ENCODE measurements around the gene S100Z.

The S100Z gene

GRCh38 chr5:76953551-76954382 lies 104.0 kb downstream of the S100Z start:
- no peak for DNase-seq (ENCODE audit: low spot score)

- DNase-seq (ENCODE audit: low spot score), result no peak
Measured at GRCh38 chr5:76954383-76954763, 104.6 kb downstream of the S100Z start.

GRCh38 chr5:76956033-76956432 lies 106.2 kb downstream of the S100Z start:
- DNase-seq (ENCODE audit: low spot score), result no peak

- peak; percentile 45 for DNase-seq (ENCODE audit: low spot score)
Measured at GRCh38 chr5:76958991-76959767, 109.4 kb downstream of the S100Z start.

GRCh38 chr5:76960004-76960625 lies 110.3 kb downstream of the S100Z start:
- peak; percentile 50 for DNase-seq (ENCODE audit: low spot score)

GRCh38 chr5:76964060-76964459 lies 114.2 kb downstream of the S100Z start:
- DNase-seq (ENCODE audit: low spot score), result no peak

All from activated CD4-positive, alpha-beta T cell treated with anti-CD3 and anti-CD28 coated beads, Interleukin-2, Interleukin-4, amounts not matched to agents 100 ng/mL and 50 ng/mL, durations not matched to agents 16 hours and 8 hours (primary cell).